Measurements from ENCODE around the gene TRAPPC6A.

The TRAPPC6A gene

GRCh38 chr19:45118591-45119355 is 59.3 kb downstream of the TRAPPC6A start:
- peak; percentile 47 for DNase-seq (ENCODE audit: low read depth, low spot score)
- peak overlapping the region; percentile 27 for H3K4me3 ChIP-seq (ENCODE audit: low read length)

- DNase-seq (ENCODE audit: low read depth, low spot score): no peak
- peak overlapping the region; percentile 27 for H3K4me3 ChIP-seq (ENCODE audit: low read length)
Observed at GRCh38 chr19:45118106-45118505, 59.9 kb downstream of the TRAPPC6A start.

- H3K4me3 ChIP-seq (ENCODE audit: low read length): peak overlapping the region; percentile 28
- DNase-seq (ENCODE audit: low read depth, low spot score): peak; percentile 15
Observed at GRCh38 chr19:45117671-45118070, 60.4 kb downstream of the TRAPPC6A start.

GRCh38 chr19:45117167-45117594 is 60.9 kb downstream of the TRAPPC6A start:
- peak overlapping the region; percentile 28 for H3K4me3 ChIP-seq (ENCODE audit: low read length)
- peak; percentile 93 for DNase-seq (ENCODE audit: low read depth, low spot score)

- no peak overlapping the region for H3K4me3 ChIP-seq (ENCODE audit: low read length)
- DNase-seq (ENCODE audit: low read depth, low spot score): no peak
Observed at GRCh38 chr19:45115809-45116615, 62.0 kb downstream of the TRAPPC6A start.

- DNase-seq (ENCODE audit: low read depth, low spot score): no peak
- no peak overlapping the region for H3K4me3 ChIP-seq (ENCODE audit: low read length)
Observed at GRCh38 chr19:45114116-45114515, 63.9 kb downstream of the TRAPPC6A start.

- no peak overlapping the region for H3K4me3 ChIP-seq (ENCODE audit: low read length)
Observed at GRCh38 chr19:45113628-45114027, 64.4 kb downstream of the TRAPPC6A start.

More at GRCh38 chr19:45113628-45114027, 64.4 kb downstream of the TRAPPC6A start:
- no peak for DNase-seq (ENCODE audit: low read depth, low spot score)

Data from Jurkat, Clone E6-1 (cell line).